Activated T-cell treated with anti-CD3 and anti-CD28 coated beads, Interleukin-2, amount 50 U/mL, for 48 hours (primary cell): ENCODE measurements around the gene RGL1.

Source experiments
- DNase-seq, 2 experiments: peaks; one replicate each; pipeline ENCODE4 v3.0.0-alpha.2; 2020

The RGL1 gene

DNA sequence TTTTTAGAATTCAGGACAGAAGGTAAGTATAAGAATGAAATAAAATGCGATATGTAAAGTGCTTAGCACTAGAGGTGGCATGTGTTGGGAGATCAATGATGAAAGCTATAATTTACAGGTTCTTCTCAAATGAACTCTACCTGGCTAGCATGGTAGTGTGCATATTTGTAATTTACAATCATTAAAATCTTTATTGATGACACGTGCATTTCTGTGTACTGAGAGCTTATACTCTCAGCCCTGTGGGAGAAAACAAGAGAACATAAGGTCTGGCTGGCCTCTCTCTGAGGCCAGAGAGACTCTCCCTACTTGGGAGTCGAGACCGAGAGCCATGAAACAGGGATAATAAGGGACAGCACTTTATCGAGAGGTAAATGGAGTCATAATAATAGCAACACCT is 156.2 kb downstream of the RGL1 start:
- DNase-seq, result no peak

DNA sequence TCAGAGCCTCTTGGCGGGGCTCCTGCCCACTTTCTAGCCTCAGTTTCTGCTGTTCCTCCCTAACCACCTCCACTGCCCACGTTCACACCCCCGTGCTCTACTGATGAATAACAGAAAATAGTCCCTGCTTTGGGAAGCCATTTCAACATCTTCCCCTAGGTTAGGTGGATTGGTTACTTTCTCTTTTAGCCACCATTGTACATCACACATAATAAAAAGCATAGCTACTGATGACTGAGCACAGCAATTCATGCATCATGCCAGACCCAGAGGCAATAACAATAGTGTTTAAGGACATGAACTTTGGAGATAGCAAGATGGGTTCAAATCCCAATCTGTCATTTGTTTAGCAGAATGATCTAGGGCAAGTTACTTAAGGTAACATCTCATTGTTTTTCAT is 158.0 kb downstream of the RGL1 start:
- DNase-seq, result no peak

DNA sequence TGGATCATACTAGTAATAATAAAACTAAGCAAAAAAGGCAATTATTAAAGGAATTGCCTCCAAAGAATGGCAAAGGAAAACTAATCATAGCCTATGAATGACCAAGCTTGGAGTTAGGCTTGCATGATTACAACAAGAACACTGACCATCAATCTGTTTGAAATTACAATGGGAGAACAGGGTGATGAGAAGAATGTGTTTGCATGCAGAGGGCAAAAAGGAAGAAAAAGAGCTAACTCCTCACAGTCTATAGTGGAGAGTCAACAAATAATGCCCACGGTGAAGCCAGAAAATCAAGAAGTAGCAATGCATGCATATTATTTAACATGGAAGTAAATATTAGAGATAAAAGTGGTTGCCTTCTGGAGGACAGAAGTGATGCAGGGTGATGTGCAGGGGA is 160.8 kb downstream of the RGL1 start:
- DNase-seq, result no peak

DNA sequence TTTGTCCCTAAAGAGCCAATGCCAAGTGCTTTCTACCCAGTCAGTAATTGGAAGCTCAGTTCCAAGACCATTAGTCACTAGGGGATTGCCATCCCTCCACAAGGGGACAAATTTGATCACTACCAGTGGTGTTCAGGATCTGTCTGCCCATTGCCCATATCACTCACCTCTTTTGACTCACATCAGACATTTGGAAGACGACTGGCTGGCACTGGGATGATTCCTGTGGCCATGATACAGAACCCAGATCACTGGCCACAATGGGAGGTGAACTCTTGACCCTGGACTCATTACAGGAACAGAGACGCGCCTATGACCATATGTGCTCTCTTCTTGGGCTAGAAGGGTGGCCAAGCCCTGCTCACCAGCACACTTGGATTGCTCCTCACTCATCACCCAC is 161.6 kb downstream of the RGL1 start:
- no peak for DNase-seq

DNA sequence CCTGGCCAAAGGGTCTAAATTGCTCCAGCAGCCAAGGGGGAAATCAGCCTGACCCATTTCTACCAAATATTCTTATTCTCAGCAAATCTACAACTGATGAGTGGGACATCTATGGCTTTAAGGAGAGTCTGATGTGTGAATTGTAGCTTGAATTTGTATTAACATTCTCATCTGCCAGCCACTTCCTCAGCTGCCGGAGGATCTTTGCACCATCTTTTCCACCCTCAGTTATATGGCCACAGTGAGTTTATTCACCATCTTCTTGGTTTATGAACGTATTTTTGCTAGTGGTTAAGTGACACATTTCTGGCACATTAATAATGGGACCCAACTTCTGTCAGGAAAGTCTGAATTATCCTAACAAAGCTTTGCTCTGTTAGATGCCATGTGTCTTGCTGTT is 163.0 kb downstream of the RGL1 start:
- DNase-seq, result no peak

DNA sequence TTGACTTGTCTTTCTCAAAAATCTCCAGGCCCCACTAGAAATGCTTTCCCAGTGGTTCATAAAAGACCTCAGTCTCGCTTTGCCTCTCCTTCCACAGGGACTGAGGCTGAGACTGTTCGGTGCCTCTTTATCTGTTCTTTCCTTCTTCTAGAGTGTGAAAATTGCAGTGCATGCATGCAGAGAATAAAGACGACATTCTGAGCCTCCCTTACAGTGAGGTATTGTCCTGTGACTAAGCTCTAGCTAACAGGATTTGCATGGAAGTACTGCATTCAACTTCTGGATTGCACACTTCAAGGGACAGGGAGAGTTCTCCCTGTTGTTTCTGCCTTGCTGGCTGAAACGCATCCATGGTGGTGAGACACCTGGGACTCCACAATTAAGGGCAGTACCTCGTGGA is 163.5 kb downstream of the RGL1 start:
- DNase-seq, result no peak

DNA sequence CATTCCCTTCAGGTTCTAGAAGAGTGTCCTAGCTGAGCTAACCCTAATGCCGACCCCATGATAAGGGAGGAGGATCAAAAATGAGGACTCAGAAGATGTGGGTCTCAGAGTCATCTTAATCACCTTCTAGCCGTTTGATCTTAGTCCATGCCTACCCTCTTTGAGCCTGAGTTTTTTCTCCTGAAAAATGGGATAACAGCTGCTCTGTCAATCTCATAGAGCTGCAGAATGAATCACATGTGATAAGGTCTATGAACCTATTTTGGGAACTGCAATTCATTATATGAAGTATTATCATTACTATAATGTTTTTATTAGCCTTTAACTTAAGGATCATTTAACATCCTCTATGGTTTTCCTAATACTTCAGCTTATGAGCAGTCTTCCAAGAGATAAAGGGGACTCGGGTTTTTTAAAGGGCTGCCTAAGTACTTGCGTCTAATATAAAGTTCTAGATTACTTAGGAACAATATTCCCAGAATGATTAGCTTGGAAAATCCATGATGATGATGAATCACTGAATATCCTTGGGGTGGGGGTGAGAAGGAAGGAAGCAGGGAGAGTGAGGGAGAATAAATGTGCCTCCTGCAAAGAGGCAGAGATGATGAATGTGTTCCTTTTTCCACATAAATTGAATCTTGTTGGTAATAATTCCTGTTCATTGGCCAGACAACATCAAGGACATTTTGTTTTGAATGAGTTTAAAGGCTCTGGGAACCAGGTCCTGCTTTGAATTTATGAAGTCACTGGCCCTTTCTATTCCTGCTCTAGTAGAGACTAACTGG is 165.8 kb downstream of the RGL1 start:
- no peak for DNase-seq

DNA sequence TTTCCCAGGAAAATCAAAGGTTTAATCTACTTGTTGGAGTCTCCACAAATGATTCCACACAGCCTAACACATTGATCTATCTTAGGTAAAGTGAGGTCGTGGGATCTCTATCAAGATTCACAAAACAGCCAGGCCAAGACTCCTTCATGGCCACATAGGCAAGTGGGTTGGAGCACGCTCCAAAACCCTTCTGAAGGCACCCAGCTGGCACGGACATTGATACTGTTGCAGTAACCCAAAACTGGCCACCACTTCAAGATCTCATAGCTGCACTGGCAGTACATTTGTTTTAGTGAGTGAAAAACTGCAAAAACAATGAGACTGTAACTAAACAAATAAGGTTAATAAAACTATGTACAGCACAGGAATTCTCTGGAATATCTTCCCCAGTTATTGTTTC is 170.7 kb downstream of the RGL1 start:
- no peak for DNase-seq

DNA sequence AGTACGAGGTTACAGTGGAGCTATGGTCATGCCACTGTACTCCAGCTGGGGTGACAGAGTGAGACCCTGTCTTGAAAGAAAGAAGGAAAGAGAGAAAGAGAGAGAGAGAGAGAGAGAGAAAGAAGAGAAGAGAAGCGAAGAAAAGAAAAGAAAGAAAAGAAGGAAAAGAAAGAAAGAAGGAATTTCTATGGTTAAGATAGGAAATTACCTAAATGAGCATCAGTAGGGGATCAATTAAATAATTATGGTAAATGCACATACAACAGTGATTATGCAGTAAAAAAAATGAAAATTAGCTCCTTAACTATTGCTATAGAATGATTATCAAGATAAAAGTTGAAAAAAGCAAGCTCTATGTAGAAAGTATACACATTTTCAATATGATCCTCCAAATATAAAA is 172.8 kb downstream of the RGL1 start:
- no peak for DNase-seq
